ENCODE results near the gene COX20. TPM values are rescaled to one million over a fixed set of nuclear protein-coding genes. Genes with fewer than 3 reads are reported as not detected.
A peak's percentile ranks its signal among the peaks of the same experiment; 100 is the strongest.

The COX20 gene
- total RNA-seq, 1 experiment from 2014 or later: 33.1 TPM

- ChIA-PET CTCF (interaction anchor here (0.6 to 5.5 kb wide), 4 partner anchors 102 to 189 kb away, joined by 3 to 37 read pairs (median 4); no protein-coding TSS in a partner anchor), POLR2A (interaction anchor here (0.6 to 5.4 kb wide), 10 partner anchors 9 to 687 kb away, joined by 3 to 37 read pairs (median 3); partner anchors contain the start of gene COX20)
- Mint-ChIP-seq H3K27me3 (ENCODE audit: low read depth) (no peaks in the 10 kb centered on the region), H3K27ac (peak overlapping the region; percentile 97), H3K9me3 (no peaks in the 10 kb centered on the region), H3K4me3 (peak overlapping the region; percentile 98), H3K36me3 (peaks cover 52% of the 10 kb centered on the region), H3K4me1 (peaks cover 54% of the 10 kb centered on the region)
- ATAC-seq: peak; percentile 75
- DNase-seq (ENCODE audit: low spot score): peak; percentile 92
- TF ChIP-seq ZNF671 (CRISPR knock-in tag; IDR thresholded peaks at IDR 0.05) (peak; percentile 66; the same call in 1 of the 2 replicates), ZNF317 (CRISPR knock-in tag; IDR thresholded peaks at IDR 0.05; ENCODE audit: borderline replicate concordance, low read depth) (0 out of 2 replicates have a peak, but pooled peaks have one; percentile 5), FOXP4 (CRISPR knock-in tag; IDR thresholded peaks at IDR 0.05) (peak; percentile 9; the same call in 1 of the 2 replicates), ELF4 (CRISPR knock-in tag; IDR thresholded peaks at IDR 0.05; ENCODE audit: low read depth) (peak; percentile 19; the same call in 1 of the 2 replicates), NFATC4 (CRISPR knock-in tag; IDR thresholded peaks at IDR 0.05) (peak; percentile 4; the same call in 1 of the 2 replicates), ZNF281 (CRISPR knock-in tag; IDR thresholded peaks at IDR 0.05) (0 out of 2 replicates have a peak, but pooled peaks have one; percentile 53), SP1 (CRISPR knock-in tag; conservative IDR thresholded peaks at IDR 0.05) (peak; percentile 43), FOXJ3 (CRISPR knock-in tag; IDR thresholded peaks at IDR 0.05; ENCODE audit: borderline replicate concordance) (no peak), GABPB1 (CRISPR knock-in tag; IDR thresholded peaks at IDR 0.05) (peak; percentile 72), TP53 (CRISPR knock-in tag; IDR thresholded peaks at IDR 0.05) (0 out of 2 replicates have a peak, but pooled peaks have one; percentile 34), HMGA2 (CRISPR knock-in tag; IDR thresholded peaks at IDR 0.05) (no peak), CREM (CRISPR knock-in tag; IDR thresholded peaks at IDR 0.05) (peak; percentile 87), FOXP1 (CRISPR knock-in tag; IDR thresholded peaks at IDR 0.05; ENCODE audit: borderline replicate concordance) (0 out of 2 replicates have a peak, but pooled peaks have one; percentile 4)
- TF ChIP-seq, protein P1, sequence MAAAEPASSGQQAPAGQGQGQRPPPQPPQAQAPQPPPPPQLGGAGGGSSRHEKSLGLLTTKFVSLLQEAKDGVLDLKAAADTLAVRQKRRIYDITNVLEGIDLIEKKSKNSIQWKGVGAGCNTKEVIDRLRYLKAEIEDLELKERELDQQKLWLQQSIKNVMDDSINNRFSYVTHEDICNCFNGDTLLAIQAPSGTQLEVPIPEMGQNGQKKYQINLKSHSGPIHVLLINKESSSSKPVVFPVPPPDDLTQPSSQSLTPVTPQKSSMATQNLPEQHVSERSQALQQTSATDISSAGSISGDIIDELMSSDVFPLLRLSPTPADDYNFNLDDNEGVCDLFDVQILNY (CRISPR knock-in tag; IDR thresholded peaks at IDR 0.05): peak; percentile 89; the same call in 1 of the 2 replicates
- TF ChIP-seq, protein P2, sequence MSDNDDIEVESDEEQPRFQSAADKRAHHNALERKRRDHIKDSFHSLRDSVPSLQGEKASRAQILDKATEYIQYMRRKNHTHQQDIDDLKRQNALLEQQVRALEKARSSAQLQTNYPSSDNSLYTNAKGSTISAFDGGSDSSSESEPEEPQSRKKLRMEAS (CRISPR knock-in tag; IDR thresholded peaks at IDR 0.05): peak; percentile 79; the same call in 1 of the 2 replicates
- TF ChIP-seq, protein P3, sequence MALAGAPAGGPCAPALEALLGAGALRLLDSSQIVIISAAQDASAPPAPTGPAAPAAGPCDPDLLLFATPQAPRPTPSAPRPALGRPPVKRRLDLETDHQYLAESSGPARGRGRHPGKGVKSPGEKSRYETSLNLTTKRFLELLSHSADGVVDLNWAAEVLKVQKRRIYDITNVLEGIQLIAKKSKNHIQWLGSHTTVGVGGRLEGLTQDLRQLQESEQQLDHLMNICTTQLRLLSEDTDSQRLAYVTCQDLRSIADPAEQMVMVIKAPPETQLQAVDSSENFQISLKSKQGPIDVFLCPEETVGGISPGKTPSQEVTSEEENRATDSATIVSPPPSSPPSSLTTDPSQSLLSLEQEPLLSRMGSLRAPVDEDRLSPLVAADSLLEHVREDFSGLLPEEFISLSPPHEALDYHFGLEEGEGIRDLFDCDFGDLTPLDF (CRISPR knock-in tag; IDR thresholded peaks at IDR 0.05): no peak
- TF ChIP-seq, protein P4, sequence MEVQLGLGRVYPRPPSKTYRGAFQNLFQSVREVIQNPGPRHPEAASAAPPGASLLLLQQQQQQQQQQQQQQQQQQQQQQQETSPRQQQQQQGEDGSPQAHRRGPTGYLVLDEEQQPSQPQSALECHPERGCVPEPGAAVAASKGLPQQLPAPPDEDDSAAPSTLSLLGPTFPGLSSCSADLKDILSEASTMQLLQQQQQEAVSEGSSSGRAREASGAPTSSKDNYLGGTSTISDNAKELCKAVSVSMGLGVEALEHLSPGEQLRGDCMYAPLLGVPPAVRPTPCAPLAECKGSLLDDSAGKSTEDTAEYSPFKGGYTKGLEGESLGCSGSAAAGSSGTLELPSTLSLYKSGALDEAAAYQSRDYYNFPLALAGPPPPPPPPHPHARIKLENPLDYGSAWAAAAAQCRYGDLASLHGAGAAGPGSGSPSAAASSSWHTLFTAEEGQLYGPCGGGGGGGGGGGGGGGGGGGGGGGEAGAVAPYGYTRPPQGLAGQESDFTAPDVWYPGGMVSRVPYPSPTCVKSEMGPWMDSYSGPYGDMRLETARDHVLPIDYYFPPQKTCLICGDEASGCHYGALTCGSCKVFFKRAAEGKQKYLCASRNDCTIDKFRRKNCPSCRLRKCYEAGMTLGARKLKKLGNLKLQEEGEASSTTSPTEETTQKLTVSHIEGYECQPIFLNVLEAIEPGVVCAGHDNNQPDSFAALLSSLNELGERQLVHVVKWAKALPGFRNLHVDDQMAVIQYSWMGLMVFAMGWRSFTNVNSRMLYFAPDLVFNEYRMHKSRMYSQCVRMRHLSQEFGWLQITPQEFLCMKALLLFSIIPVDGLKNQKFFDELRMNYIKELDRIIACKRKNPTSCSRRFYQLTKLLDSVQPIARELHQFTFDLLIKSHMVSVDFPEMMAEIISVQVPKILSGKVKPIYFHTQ (CRISPR knock-in tag; IDR thresholded peaks at IDR 0.05): no peak
- TF ChIP-seq, protein P5, sequence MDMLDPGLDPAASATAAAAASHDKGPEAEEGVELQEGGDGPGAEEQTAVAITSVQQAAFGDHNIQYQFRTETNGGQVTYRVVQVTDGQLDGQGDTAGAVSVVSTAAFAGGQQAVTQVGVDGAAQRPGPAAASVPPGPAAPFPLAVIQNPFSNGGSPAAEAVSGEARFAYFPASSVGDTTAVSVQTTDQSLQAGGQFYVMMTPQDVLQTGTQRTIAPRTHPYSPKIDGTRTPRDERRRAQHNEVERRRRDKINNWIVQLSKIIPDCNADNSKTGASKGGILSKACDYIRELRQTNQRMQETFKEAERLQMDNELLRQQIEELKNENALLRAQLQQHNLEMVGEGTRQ (CRISPR knock-in tag; IDR thresholded peaks at IDR 0.05): peak; percentile 35; the same call in 1 of the 2 replicates
- TF ChIP-seq, protein P6, sequence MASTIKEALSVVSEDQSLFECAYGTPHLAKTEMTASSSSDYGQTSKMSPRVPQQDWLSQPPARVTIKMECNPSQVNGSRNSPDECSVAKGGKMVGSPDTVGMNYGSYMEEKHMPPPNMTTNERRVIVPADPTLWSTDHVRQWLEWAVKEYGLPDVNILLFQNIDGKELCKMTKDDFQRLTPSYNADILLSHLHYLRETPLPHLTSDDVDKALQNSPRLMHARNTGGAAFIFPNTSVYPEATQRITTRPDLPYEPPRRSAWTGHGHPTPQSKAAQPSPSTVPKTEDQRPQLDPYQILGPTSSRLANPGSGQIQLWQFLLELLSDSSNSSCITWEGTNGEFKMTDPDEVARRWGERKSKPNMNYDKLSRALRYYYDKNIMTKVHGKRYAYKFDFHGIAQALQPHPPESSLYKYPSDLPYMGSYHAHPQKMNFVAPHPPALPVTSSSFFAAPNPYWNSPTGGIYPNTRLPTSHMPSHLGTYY (CRISPR knock-in tag; IDR thresholded peaks at IDR 0.05): 0 out of 2 replicates have a peak, but pooled peaks have one; percentile 34
- TF ChIP-seq, protein P7, sequence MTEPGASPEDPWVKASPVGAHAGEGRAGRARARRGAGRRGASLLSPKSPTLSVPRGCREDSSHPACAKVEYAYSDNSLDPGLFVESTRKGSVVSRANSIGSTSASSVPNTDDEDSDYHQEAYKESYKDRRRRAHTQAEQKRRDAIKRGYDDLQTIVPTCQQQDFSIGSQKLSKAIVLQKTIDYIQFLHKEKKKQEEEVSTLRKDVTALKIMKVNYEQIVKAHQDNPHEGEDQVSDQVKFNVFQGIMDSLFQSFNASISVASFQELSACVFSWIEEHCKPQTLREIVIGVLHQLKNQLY (CRISPR knock-in tag; IDR thresholded peaks at IDR 0.05): peak; percentile 62; the same call in 1 of the 2 replicates
These were observed 27.4 kb downstream of the COX20 start for GRCh38 chr1:244862699-244863490.
